Muscle layer of colon (tissue), 2 donors: Measurements from ENCODE around the gene OGFOD3.

Experiments
- H3K27ac ChIP-seq: one replicate; pipeline ENCODE4 v1.7.0; 2013; ENCODE audit warnings: low read depth, mild to moderate bottlenecking, low read length, moderate library complexity
- H3K27me3 ChIP-seq, 2 donors: one replicate each; pipeline ENCODE4 v1.7.0; 2013; ENCODE audit warnings: low read length in 2 of 2, mild to moderate bottlenecking in 2 of 2; ENCODE audit not compliant: insufficient read depth in 2 of 2, control insufficient read depth in 1 of 2
- H3K36me3 ChIP-seq: one replicate; pipeline ENCODE4 v1.7.0; 2013; ENCODE audit warnings: mild to moderate bottlenecking, low read length; ENCODE audit not compliant: insufficient read depth
- H3K4me1 ChIP-seq: one replicate; pipeline ENCODE4 v1.7.0; 2013; ENCODE audit warnings: mild to moderate bottlenecking, low read length; ENCODE audit not compliant: insufficient read depth
- H3K4me3 ChIP-seq, 2 donors: one replicate each; pipeline ENCODE4 v1.7.0; 2013; ENCODE audit warnings: low read length in 2 of 2, low read depth in 1 of 2, mild to moderate bottlenecking in 1 of 2, moderate library complexity in 1 of 2
- H3K9ac ChIP-seq: one replicate; pipeline ENCODE4 v1.7.0; 2013; ENCODE audit warnings: low read length
- H3K9me3 ChIP-seq: one replicate; pipeline ENCODE4 v1.7.0; 2013; ENCODE audit warnings: mild to moderate bottlenecking, low read length
- donor health status: abdominal sarcoma.
- donor health status: Adenocarcinoma of cecum.

Gene OGFOD3

GRCh38 chr17:82388922-82389283 is 29.5 kb downstream of the OGFOD3 start:
- no peaks in the 10 kb centered on the region for H3K9me3 ChIP-seq
- no peaks in the 10 kb centered on the region for H3K4me1 ChIP-seq
- H3K9ac ChIP-seq = no peak overlapping the region
- H3K27ac ChIP-seq = no peak overlapping the region
- H3K4me3 ChIP-seq = no peak overlapping the region
- H3K36me3 ChIP-seq = peaks cover 10% of the 10 kb centered on the region
- peaks cover 10 to 40% of the 10 kb centered on the region in 2 donors for H3K27me3 ChIP-seq

- peaks cover 10 to 41% of the 10 kb centered on the region in 2 donors for H3K27me3 ChIP-seq
- no peak overlapping the region for H3K9ac ChIP-seq
- no peak overlapping the region for H3K27ac ChIP-seq
- no peaks in the 10 kb centered on the region for H3K9me3 ChIP-seq
- peaks cover 10% of the 10 kb centered on the region for H3K36me3 ChIP-seq
- no peak overlapping the region for H3K4me3 ChIP-seq
- no peaks in the 10 kb centered on the region for H3K4me1 ChIP-seq
These were observed 30.0 kb downstream of the OGFOD3 start for GRCh38 chr17:82388223-82388921.

GRCh38 chr17:82387705-82388106 is 30.7 kb downstream of the OGFOD3 start:
- no peak overlapping the region for H3K9ac ChIP-seq

GRCh38 chr17:82386881-82387704 is 31.3 kb downstream of the OGFOD3 start:
- Histone ChIP-seq H3K9ac (no peak overlapping the region), H3K27ac (no peak overlapping the region), H3K27me3 (peaks cover 10 to 46% of the 10 kb centered on the region in 2 donors), H3K4me1 (no peaks in the 10 kb centered on the region), H3K4me3 (no peak overlapping the region), H3K9me3 (no peaks in the 10 kb centered on the region), H3K36me3 (peaks cover under 1% of the 10 kb centered on the region)

More at GRCh38 chr17:82387705-82388106, 30.7 kb downstream of the OGFOD3 start:
- no peaks in the 10 kb centered on the region for H3K4me1 ChIP-seq
- H3K27ac ChIP-seq = no peak overlapping the region
- peaks cover 7% of the 10 kb centered on the region for H3K36me3 ChIP-seq
- H3K4me3 ChIP-seq = no peak overlapping the region
- H3K27me3 ChIP-seq = peaks cover 10 to 44% of the 10 kb centered on the region in 2 donors
- H3K9me3 ChIP-seq = no peaks in the 10 kb centered on the region

GRCh38 chr17:82386255-82386831 is 32.0 kb downstream of the OGFOD3 start:
- Histone ChIP-seq H3K36me3 (no peaks in the 10 kb centered on the region), H3K27me3 (peaks cover 10 to 46% of the 10 kb centered on the region in 2 donors), H3K27ac (no peak overlapping the region), H3K9me3 (no peaks in the 10 kb centered on the region), H3K4me3 (no peak overlapping the region), H3K4me1 (no peaks in the 10 kb centered on the region), H3K9ac (no peak overlapping the region)

GRCh38 chr17:82385559-82386254 is 32.7 kb downstream of the OGFOD3 start:
- H3K27me3 ChIP-seq = peaks cover 10 to 46% of the 10 kb centered on the region in 2 donors

GRCh38 chr17:82384730-82385481 is 33.5 kb downstream of the OGFOD3 start:
- Histone ChIP-seq H3K27me3 (peaks cover 10 to 46% of the 10 kb centered on the region in 2 donors), H3K27ac (no peak overlapping the region), H3K4me1 (no peaks in the 10 kb centered on the region), H3K36me3 (no peaks in the 10 kb centered on the region), H3K9ac (no peak overlapping the region), H3K4me3 (no peak overlapping the region), H3K9me3 (no peaks in the 10 kb centered on the region)

More at GRCh38 chr17:82385559-82386254, 32.7 kb downstream of the OGFOD3 start:
- Histone ChIP-seq H3K9ac (no peak overlapping the region), H3K27ac (no peak overlapping the region), H3K4me3 (no peak overlapping the region), H3K9me3 (no peaks in the 10 kb centered on the region), H3K36me3 (no peaks in the 10 kb centered on the region), H3K4me1 (no peaks in the 10 kb centered on the region)

GRCh38 chr17:82384051-82384729 is 34.2 kb downstream of the OGFOD3 start:
- H3K4me1 ChIP-seq = no peaks in the 10 kb centered on the region
- peaks cover 10 to 51% of the 10 kb centered on the region in 2 donors for H3K27me3 ChIP-seq
- H3K4me3 ChIP-seq = no peak overlapping the region
- H3K27ac ChIP-seq = no peak overlapping the region
- no peaks in the 10 kb centered on the region for H3K9me3 ChIP-seq
- H3K9ac ChIP-seq = no peak overlapping the region
- H3K36me3 ChIP-seq = no peaks in the 10 kb centered on the region

- H3K27me3 ChIP-seq = peaks cover 15 to 56% of the 10 kb centered on the region in 2 donors
- no peak overlapping the region for H3K9ac ChIP-seq
- H3K4me3 ChIP-seq = no peak overlapping the region
- no peaks in the 10 kb centered on the region for H3K36me3 ChIP-seq
- H3K4me1 ChIP-seq = no peaks in the 10 kb centered on the region
- H3K27ac ChIP-seq = no peak overlapping the region
- H3K9me3 ChIP-seq = no peaks in the 10 kb centered on the region
These were observed 35.0 kb downstream of the OGFOD3 start for GRCh38 chr17:82383411-82383810.

GRCh38 chr17:82382933-82383255 is 35.5 kb downstream of the OGFOD3 start:
- H3K27ac ChIP-seq = no peak overlapping the region
- H3K4me1 ChIP-seq = no peaks in the 10 kb centered on the region
- no peaks in the 10 kb centered on the region for H3K36me3 ChIP-seq
- no peak overlapping the region for H3K4me3 ChIP-seq
- H3K9ac ChIP-seq = no peak overlapping the region
- no peaks in the 10 kb centered on the region for H3K9me3 ChIP-seq
- peaks cover 18 to 61% of the 10 kb centered on the region in 2 donors for H3K27me3 ChIP-seq
